IPS DF 19.7 (cell line): ENCODE results near the gene SIRT7.
"Not testable (repeated sequence)": the region's sequence is repeated elsewhere in the genome, so short reads cannot be mapped to it uniquely, and the experiment has no call there.

ENCODE experiments used
- DNase-seq: peaks from one replicate; pipeline ENCODE4 v3.0.0-alpha.2; 2013; ENCODE audit warnings: low read depth, low spot score

SIRT7 gene

GRCh38 chr17:81920612-81921536, 2.9 kb upstream of the SIRT7 start:
- no peak for DNase-seq

GRCh38 chr17:81918832-81919545, 1.0 kb upstream of the SIRT7 start:
- no peak for DNase-seq

- not testable (repeated sequence) for DNase-seq
Measured at GRCh38 chr17:81918333-81918669, 325 bp upstream of the SIRT7 start.

GRCh38 chr17:81916234-81917001, 1.6 kb downstream of the SIRT7 start:
- DNase-seq = no peak

GRCh38 chr17:81915331-81915730, 2.6 kb downstream of the SIRT7 start:
- no peak for DNase-seq

- DNase-seq = no peak
Measured at GRCh38 chr17:81914103-81914850, 3.7 kb downstream of the SIRT7 start.

- no peak for DNase-seq
Measured at GRCh38 chr17:81913394-81914102, 4.4 kb downstream of the SIRT7 start.

- no peak for DNase-seq
Measured at GRCh38 chr17:81912441-81913309, 5.3 kb downstream of the SIRT7 start.

- no peak for DNase-seq
Measured at GRCh38 chr17:81911969-81912368, 6.0 kb downstream of the SIRT7 start.

- no peak for DNase-seq
Measured at GRCh38 chr17:81911277-81911961, 6.6 kb downstream of the SIRT7 start, which contains the start of gene PCYT2. TSS of gene PCYT2 (minus strand) at chr17:81911399. CDS start at chr17:81911355, 44 bp downstream.

- no peak for DNase-seq
Measured at GRCh38 chr17:81910840-81911276, 7.1 kb downstream of the SIRT7 start.

GRCh38 chr17:81909966-81910839, 7.8 kb downstream of the SIRT7 start:
- no peak for DNase-seq

GRCh38 chr17:81909231-81909630, 8.7 kb downstream of the SIRT7 start:
- DNase-seq = no peak

GRCh38 chr17:81908793-81909192, 9.2 kb downstream of the SIRT7 start:
- no peak for DNase-seq

GRCh38 chr17:81907219-81908145, 10.5 kb downstream of the SIRT7 start:
- DNase-seq = no peak

GRCh38 chr17:81906476-81907218, 11.3 kb downstream of the SIRT7 start:
- DNase-seq = no peak
